AG09319 (cell line): Measurements from ENCODE around the gene UNC5B.
A peak's percentile ranks its signal among the peaks of the same experiment; 100 is the strongest.

Experiments used
- DNase-seq: peaks from one replicate; pipeline ENCODE4 v3.0.0-alpha.2; 2010; ENCODE audit warnings: low read depth; ENCODE audit errors: extremely low read depth
- CTCF ChIP-seq: IDR thresholded peaks from 2 replicates; pipeline ENCODE4 v1.5.1; 2011; ENCODE audit warnings: low read depth, mild to moderate bottlenecking, inconsistent platforms, low read length, moderate library complexity

UNC5B gene

DNA sequence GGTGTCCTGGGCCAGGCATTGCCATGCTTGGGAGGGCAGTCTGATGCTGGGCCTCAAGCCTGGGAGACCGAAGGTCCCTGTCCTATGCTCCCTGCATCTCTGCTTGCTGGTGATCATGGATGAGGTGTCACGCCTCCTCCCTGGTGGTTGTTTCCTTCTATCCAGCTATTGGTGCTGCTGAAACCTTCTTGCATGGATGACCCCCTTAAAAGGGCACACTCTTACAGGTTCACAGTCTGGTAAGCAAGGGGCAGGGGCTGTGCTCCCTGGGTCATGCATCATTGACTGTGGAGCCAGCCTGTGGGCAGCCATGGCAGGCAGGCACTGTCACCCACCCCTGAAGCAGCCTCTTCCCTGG is 69.9 kb downstream of the UNC5B start:
- no peak for DNase-seq
- no peak for TF ChIP-seq CTCF

DNA sequence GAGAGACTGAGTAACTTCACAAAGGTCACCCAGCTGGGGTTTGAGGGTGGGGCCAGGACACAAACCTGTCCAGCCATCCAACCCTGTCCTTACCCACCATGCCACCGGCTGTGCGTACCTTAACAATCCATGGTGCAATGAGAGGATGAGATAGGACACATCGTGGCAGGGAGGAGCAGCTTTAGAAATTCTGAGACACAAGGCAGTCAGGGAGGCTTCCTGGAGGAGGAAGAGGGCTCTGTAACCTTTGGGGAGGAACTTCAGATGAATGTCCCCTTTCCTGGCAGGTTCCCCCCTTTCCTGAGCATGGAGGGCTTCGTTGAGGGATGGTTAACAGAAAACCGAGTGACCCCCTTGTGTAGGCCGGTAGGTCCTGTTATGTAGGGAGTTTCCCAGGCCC is 71.0 kb downstream of the UNC5B start:
- DNase-seq: no peak
- no peak for TF ChIP-seq CTCF

DNA sequence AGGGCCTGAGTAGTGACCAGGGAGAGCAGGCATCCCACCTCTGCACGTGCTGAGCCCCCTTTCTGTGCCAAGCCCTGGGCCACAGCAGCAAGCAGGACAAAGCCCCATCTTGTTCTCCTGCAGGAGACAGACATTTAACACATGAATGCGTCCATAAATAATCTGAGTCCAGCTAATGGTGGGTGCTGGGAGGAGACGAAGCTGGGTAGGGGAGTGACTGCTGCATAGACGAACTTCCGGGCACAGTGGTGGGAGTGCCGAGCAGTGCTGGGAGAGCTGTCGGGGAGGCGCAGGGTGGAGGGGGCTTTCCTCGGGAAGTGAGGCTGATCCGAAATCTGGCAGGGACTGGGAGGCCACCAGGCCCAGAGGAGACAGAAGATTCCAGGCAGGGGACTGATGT is 71.5 kb downstream of the UNC5B start:
- DNase-seq: no peak
- no peak for TF ChIP-seq CTCF

- DNase-seq: no peak
- no peak for TF ChIP-seq CTCF
Observed at GRCh38 chr10:71284544-71285179, 72.3 kb downstream of the UNC5B start.

- DNase-seq: no peak
- peak; percentile 71 for TF ChIP-seq CTCF
Observed at GRCh38 chr10:71285180-71285545, 72.8 kb downstream of the UNC5B start.

DNA sequence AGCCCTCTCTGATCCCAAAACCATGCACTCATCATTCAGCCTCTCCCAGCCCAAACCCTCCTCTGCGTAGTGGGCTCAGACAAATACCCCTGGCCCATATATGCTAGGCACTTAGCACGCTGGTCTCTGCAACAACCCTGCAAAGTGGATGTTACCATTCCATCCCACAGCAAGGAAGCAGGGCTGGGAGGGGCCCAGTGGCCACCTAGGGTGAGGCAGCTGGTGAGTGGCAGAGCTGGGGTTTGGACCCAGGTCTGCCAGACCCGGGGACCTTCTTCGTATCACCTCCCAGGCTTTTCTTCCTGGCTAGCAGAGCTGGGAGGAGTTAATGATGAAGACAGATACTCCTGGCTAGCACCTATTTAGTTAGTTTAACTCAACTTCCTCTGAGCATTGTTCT is 73.6 kb downstream of the UNC5B start:
- TF ChIP-seq CTCF: no peak
- DNase-seq: no peak

GRCh38 chr10:71286521-71287294 is 74.3 kb downstream of the UNC5B start:
- no peak for DNase-seq
- TF ChIP-seq CTCF: no peak
